Upper lobe of left lung (tissue), 4 donors: ENCODE results near the gene OXTR.

Experiments used
- CTCF ChIP-seq, 6 experiments: fragments of 450-650 bp in 4 of 6; fragments of 200-600 bp in 2 of 6; sonication (generic) in 2 of 6; IDR thresholded peaks; one replicate each; pipeline ENCODE4 v1.5.1; 2016 to 2019; ENCODE audit warnings: antibody characterized with exemption in 6 of 6
- EP300 ChIP-seq, 4 donors: sonication (generic); formaldehyde crosslinking; IDR thresholded peaks; one replicate each; pipeline ENCODE4 v1.5.1; 2017; ENCODE audit warnings: antibody characterized with exemption in 4 of 4, control low read depth in 2 of 4
- POLR2A ChIP-seq, 4 donors: fragments of 450-650 bp; IDR thresholded peaks; one replicate each; pipeline ENCODE4 v1.5.1; 2016 to 2017; ENCODE audit warnings: antibody characterized with exemption in 4 of 4, mild to moderate bottlenecking in 2 of 4
- POLR2AphosphoS5 ChIP-seq, 2 donors: sonication (generic); formaldehyde crosslinking; IDR thresholded peaks; one replicate each; pipeline ENCODE4 v1.5.1; 2017; ENCODE audit warnings: antibody characterized with exemption in 2 of 2

GRCh38 chr3:8724108-8724752, 45.2 kb downstream of the OXTR start:
- TF ChIP-seq CTCF (IDR thresholded peaks at IDR 0.05) (no peak), POLR2A (IDR thresholded peaks at IDR 0.05) (no peak), POLR2AphosphoS5 (IDR thresholded peaks at IDR 0.05) (no peak), EP300 (IDR thresholded peaks at IDR 0.05) (no peak)
